ENCODE measurements around the gene PIK3IP1.

The PIK3IP1 gene

GRCh38 chr22:31290494-31291471 is 1.5 kb downstream of the PIK3IP1 start:
- TF ChIP-seq POU2F2 (IDR thresholded peaks at IDR 0.05; ENCODE audit: low read depth, low read length), result no peak
- TF ChIP-seq TAF1 (IDR thresholded peaks at IDR 0.05; ENCODE audit: low read depth, low read length), result no peak
- peak; percentile 68 for TF ChIP-seq POLR2A (IDR thresholded peaks at IDR 0.05; ENCODE audit: low read depth, low read length)
- 0 out of 2 replicates have a peak, but pooled peaks have one; percentile 20 for TF ChIP-seq SPI1 (IDR thresholded peaks at IDR 0.05; ENCODE audit: low read depth, low read length)
- TF ChIP-seq POLR2AphosphoS5 (IDR thresholded peaks at IDR 0.05; ENCODE audit: low read depth, low read length), result peak; percentile 61
- TF ChIP-seq PAX5 (IDR thresholded peaks at IDR 0.05; ENCODE audit: insufficient read depth, low read length, severe bottlenecking), result peak; percentile 20
- DNase-seq (ENCODE audit: insufficient read length, low spot score), result peak; percentile 87
- FAIRE-seq, result peak; percentile 99

- DNase-seq (ENCODE audit: insufficient read length, low spot score) (no peak), FAIRE-seq (no peak)
- no peak for TF ChIP-seq TAF1 (IDR thresholded peaks at IDR 0.05; ENCODE audit: low read depth, low read length)
- TF ChIP-seq PAX5 (IDR thresholded peaks at IDR 0.05; ENCODE audit: insufficient read depth, low read length, severe bottlenecking), result no peak
- no peak for TF ChIP-seq POU2F2 (IDR thresholded peaks at IDR 0.05; ENCODE audit: low read depth, low read length)
- TF ChIP-seq SPI1 (IDR thresholded peaks at IDR 0.05; ENCODE audit: low read depth, low read length), result no peak
- no peak for TF ChIP-seq POLR2AphosphoS5 (IDR thresholded peaks at IDR 0.05; ENCODE audit: low read depth, low read length)
- no peak for TF ChIP-seq POLR2A (IDR thresholded peaks at IDR 0.05; ENCODE audit: low read depth, low read length)
Measured at GRCh38 chr22:31289344-31289743, 2.9 kb downstream of the PIK3IP1 start.

GRCh38 chr22:31288496-31289240 is 3.6 kb downstream of the PIK3IP1 start:
- peak; percentile 84 for FAIRE-seq
- DNase-seq (ENCODE audit: insufficient read length, low spot score), result no peak
- no peak for TF ChIP-seq POLR2A (IDR thresholded peaks at IDR 0.05; ENCODE audit: low read depth, low read length)
- no peak for TF ChIP-seq POLR2AphosphoS5 (IDR thresholded peaks at IDR 0.05; ENCODE audit: low read depth, low read length)
- TF ChIP-seq SPI1 (IDR thresholded peaks at IDR 0.05; ENCODE audit: low read depth, low read length), result no peak
- no peak for TF ChIP-seq TAF1 (IDR thresholded peaks at IDR 0.05; ENCODE audit: low read depth, low read length)

DNA sequence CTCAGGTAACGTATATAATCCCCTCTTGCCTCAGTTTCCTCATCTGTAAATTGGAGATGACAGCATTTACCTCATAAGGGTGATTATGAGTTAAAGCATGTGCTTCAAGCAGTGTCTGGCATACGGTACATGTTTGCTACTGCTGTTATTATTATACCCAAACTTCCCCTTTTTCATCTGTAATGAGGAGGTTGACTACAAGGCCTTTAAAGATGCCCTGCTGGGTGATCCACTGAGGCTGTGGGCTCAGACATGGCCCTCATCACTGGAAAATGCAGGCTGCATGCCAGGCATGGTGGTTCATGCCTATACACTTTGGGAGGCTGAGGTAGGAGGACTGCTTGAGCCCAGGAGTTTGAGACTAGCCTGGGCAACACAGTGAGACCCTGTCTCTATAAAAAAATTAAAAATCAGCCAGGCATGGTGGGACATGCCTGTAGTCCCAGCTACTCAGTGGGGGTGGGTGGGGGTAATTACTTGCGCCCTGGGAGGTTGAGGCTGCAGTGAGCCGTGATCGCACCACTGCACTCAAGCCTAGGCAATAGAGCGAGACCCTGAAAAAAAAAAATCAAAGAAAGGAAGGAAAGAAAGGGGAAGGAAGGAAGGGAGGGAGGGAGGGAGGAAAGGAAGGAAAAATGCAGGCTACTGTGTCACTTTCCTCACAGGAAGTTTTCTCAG is 4.3 kb downstream of the PIK3IP1 start:
- DNase-seq (ENCODE audit: insufficient read length, low spot score) (no peak), FAIRE-seq (peak; percentile 82)
- no peak for TF ChIP-seq TAF1 (IDR thresholded peaks at IDR 0.05; ENCODE audit: low read depth, low read length)
- no peak for TF ChIP-seq POLR2AphosphoS5 (IDR thresholded peaks at IDR 0.05; ENCODE audit: low read depth, low read length)
- no peak for TF ChIP-seq PAX5 (IDR thresholded peaks at IDR 0.05; ENCODE audit: insufficient read depth, low read length, severe bottlenecking)
- no peak for TF ChIP-seq POLR2A (IDR thresholded peaks at IDR 0.05; ENCODE audit: low read depth, low read length)
- peak; percentile 21; the same call in 1 of the 2 replicates for TF ChIP-seq SPI1 (IDR thresholded peaks at IDR 0.05; ENCODE audit: low read depth, low read length)
- no peak for TF ChIP-seq POU2F2 (IDR thresholded peaks at IDR 0.05; ENCODE audit: low read depth, low read length)

DNA sequence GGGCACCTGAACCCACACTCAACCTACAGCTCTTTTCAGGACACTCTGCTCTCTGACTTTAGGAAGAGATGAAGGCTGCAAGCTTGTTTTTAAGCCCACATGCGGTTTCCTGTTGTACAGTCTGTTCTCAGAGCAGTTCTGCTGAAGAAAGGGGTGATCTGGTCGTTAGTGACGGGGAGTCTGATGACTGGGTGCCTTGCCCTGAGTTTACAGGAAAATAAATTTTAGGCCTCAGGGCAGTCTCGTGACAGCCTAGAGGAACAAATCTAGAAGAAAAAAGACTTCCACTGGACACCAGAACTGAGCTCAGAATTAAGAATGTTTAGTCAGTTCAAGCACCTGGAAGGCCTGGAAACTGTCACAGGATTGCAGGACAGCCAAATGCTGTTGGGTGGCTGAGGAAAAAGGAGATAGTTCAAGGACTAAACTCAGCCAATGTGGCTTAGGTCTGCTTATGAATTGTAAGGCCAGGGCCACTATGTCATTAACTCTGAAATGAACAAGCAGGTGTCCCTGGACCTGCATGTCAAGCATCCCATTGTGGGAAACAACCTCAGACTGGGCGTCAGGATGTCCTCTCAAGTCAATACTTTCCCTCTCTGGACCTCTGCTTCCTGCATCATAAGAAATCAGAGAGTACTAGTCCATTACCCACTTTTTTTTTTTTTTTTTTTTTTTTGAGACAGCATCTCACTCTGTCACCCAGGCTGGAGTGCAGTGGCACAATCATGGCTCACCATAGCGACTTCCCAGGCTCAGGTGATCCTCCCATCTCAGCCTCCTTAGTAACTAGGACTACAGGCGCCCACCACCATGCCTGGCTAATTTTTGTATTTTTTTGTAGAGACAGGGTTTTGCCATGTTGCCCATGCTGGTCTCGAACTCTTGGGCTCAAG is 5.7 kb downstream of the PIK3IP1 start:
- no peak for TF ChIP-seq PAX5 (IDR thresholded peaks at IDR 0.05; ENCODE audit: insufficient read depth, low read length, severe bottlenecking)
- no peak for TF ChIP-seq POU2F2 (IDR thresholded peaks at IDR 0.05; ENCODE audit: low read depth, low read length)
- no peak for TF ChIP-seq POLR2A (IDR thresholded peaks at IDR 0.05; ENCODE audit: low read depth, low read length)
- TF ChIP-seq SPI1 (IDR thresholded peaks at IDR 0.05; ENCODE audit: low read depth, low read length), result no peak
- no peak for TF ChIP-seq POLR2AphosphoS5 (IDR thresholded peaks at IDR 0.05; ENCODE audit: low read depth, low read length)
- TF ChIP-seq TAF1 (IDR thresholded peaks at IDR 0.05; ENCODE audit: low read depth, low read length), result no peak
- peak; percentile 88 for FAIRE-seq

DNA sequence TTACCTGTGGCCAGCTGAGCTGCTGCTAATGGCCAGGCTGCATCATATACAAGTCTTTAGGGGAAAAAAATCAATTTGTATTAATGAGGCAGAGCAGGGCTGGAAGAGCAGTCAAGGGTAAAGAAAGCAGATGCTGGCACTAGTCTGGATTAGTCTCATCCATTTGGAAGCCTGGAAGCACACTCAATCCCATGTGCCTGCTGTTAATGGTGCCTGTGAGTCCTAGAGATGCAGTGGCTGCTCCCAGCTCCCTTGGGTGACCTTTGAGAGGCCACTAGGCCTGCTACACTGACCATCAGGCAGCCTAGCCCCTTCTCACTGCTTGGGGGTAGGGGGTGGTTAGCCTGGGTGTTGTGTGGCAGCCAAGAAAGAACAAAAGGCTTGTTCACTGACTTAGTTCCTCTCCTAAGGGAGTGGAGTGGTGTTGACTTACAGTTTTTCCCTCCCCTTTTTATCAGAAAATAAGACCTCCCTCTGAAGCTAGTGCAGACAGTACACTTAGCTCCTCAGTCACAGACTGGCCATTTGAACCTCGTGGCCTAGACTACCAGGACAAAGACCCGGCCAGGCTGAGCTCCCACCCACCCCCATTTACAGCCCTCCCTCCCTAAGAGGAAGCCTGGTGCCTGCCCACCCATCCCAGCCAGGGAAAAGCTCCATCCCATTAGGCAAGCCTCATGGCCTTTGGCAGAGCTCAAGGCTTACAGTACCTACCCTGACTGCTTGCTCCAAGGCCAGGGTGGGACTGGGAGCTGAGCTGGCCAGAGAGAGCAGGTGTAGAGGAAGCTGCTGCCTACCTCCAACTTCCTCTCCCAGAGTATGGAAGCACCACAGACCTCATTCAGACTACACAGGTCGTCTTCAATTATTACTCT is 7.8 kb downstream of the PIK3IP1 start:
- DNase-seq (ENCODE audit: insufficient read length, low spot score) (no peak), FAIRE-seq (no peak)
- no peak for TF ChIP-seq POLR2A (IDR thresholded peaks at IDR 0.05; ENCODE audit: low read depth, low read length)
- no peak for TF ChIP-seq SPI1 (IDR thresholded peaks at IDR 0.05; ENCODE audit: low read depth, low read length)
- TF ChIP-seq TAF1 (IDR thresholded peaks at IDR 0.05; ENCODE audit: low read depth, low read length), result no peak
- no peak for TF ChIP-seq POLR2AphosphoS5 (IDR thresholded peaks at IDR 0.05; ENCODE audit: low read depth, low read length)
- TF ChIP-seq PAX5 (IDR thresholded peaks at IDR 0.05; ENCODE audit: insufficient read depth, low read length, severe bottlenecking), result no peak
- no peak for TF ChIP-seq POU2F2 (IDR thresholded peaks at IDR 0.05; ENCODE audit: low read depth, low read length)

More for the DNA sequence above, 5.7 kb downstream of the PIK3IP1 start:
- no peak for DNase-seq (ENCODE audit: insufficient read length, low spot score)

- no peak for FAIRE-seq
- no peak for TF ChIP-seq POU2F2 (IDR thresholded peaks at IDR 0.05; ENCODE audit: low read depth, low read length)
- TF ChIP-seq PAX5 (IDR thresholded peaks at IDR 0.05; ENCODE audit: insufficient read depth, low read length, severe bottlenecking), result no peak
- TF ChIP-seq SPI1 (IDR thresholded peaks at IDR 0.05; ENCODE audit: low read depth, low read length), result no peak
- TF ChIP-seq POLR2A (IDR thresholded peaks at IDR 0.05; ENCODE audit: low read depth, low read length), result no peak
- no peak for TF ChIP-seq POLR2AphosphoS5 (IDR thresholded peaks at IDR 0.05; ENCODE audit: low read depth, low read length)
- no peak for TF ChIP-seq TAF1 (IDR thresholded peaks at IDR 0.05; ENCODE audit: low read depth, low read length)
Measured at GRCh38 chr22:31282748-31283468, 9.4 kb downstream of the PIK3IP1 start.

More at GRCh38 chr22:31282748-31283468, 9.4 kb downstream of the PIK3IP1 start:
- DNase-seq (ENCODE audit: insufficient read length, low spot score), result no peak
